ENCODE measurements around the gene SHCBP1L. TPM values are rescaled to one million over a fixed set of nuclear protein-coding genes. Genes with fewer than 3 reads are reported as not detected.

SHCBP1L gene
- total RNA-seq, 1 experiment from 2014 or later: not detected

DNA sequence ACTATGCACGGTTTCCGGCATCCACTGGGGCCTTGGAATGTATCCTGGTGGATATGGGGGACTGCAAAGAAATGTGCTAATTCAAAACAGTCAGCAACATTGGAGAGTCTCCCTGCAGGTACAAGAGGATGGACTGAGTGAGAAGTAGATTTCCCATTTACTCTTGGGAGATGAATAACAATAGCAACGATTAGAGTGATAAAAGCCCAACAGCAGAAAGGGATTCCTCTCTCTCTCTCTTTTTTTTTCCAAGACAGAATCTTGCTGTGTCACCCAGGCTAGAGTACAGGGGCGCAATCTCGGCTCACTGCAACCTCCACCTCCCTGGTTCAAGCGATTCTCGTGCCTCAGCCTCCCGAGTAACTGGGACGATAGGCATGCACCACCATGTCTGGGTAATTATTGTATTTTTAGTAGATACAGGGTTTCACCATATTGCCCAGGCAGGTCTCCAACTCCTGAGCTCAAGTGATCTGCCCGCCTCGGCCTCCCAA, 5.0 kb upstream of the SHCBP1L start (continued):
- TF ChIP-seq, protein P1, sequence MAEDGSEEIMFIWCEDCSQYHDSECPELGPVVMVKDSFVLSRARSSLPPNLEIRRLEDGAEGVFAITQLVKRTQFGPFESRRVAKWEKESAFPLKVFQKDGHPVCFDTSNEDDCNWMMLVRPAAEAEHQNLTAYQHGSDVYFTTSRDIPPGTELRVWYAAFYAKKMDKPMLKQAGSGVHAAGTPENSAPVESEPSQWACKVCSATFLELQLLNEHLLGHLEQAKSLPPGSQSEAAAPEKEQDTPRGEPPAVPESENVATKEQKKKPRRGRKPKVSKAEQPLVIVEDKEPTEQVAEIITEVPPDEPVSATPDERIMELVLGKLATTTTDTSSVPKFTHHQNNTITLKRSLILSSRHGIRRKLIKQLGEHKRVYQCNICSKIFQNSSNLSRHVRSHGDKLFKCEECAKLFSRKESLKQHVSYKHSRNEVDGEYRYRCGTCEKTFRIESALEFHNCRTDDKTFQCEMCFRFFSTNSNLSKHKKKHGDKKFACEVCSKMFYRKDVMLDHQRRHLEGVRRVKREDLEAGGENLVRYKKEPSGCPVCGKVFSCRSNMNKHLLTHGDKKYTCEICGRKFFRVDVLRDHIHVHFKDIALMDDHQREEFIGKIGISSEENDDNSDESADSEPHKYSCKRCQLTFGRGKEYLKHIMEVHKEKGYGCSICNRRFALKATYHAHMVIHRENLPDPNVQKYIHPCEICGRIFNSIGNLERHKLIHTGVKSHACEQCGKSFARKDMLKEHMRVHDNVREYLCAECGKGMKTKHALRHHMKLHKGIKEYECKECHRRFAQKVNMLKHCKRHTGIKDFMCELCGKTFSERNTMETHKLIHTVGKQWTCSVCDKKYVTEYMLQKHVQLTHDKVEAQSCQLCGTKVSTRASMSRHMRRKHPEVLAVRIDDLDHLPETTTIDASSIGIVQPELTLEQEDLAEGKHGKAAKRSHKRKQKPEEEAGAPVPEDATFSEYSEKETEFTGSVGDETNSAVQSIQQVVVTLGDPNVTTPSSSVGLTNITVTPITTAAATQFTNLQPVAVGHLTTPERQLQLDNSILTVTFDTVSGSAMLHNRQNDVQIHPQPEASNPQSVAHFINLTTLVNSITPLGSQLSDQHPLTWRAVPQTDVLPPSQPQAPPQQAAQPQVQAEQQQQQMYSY (CRISPR knock-in tag; IDR thresholded peaks at IDR 0.05): no peak
- TF ChIP-seq, protein P2, sequence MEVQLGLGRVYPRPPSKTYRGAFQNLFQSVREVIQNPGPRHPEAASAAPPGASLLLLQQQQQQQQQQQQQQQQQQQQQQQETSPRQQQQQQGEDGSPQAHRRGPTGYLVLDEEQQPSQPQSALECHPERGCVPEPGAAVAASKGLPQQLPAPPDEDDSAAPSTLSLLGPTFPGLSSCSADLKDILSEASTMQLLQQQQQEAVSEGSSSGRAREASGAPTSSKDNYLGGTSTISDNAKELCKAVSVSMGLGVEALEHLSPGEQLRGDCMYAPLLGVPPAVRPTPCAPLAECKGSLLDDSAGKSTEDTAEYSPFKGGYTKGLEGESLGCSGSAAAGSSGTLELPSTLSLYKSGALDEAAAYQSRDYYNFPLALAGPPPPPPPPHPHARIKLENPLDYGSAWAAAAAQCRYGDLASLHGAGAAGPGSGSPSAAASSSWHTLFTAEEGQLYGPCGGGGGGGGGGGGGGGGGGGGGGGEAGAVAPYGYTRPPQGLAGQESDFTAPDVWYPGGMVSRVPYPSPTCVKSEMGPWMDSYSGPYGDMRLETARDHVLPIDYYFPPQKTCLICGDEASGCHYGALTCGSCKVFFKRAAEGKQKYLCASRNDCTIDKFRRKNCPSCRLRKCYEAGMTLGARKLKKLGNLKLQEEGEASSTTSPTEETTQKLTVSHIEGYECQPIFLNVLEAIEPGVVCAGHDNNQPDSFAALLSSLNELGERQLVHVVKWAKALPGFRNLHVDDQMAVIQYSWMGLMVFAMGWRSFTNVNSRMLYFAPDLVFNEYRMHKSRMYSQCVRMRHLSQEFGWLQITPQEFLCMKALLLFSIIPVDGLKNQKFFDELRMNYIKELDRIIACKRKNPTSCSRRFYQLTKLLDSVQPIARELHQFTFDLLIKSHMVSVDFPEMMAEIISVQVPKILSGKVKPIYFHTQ (CRISPR knock-in tag; IDR thresholded peaks at IDR 0.05): no peak
- TF ChIP-seq, protein P3, sequence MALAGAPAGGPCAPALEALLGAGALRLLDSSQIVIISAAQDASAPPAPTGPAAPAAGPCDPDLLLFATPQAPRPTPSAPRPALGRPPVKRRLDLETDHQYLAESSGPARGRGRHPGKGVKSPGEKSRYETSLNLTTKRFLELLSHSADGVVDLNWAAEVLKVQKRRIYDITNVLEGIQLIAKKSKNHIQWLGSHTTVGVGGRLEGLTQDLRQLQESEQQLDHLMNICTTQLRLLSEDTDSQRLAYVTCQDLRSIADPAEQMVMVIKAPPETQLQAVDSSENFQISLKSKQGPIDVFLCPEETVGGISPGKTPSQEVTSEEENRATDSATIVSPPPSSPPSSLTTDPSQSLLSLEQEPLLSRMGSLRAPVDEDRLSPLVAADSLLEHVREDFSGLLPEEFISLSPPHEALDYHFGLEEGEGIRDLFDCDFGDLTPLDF (CRISPR knock-in tag; IDR thresholded peaks at IDR 0.05): no peak
- no peak for TF ChIP-seq RORB (CRISPR knock-in tag; IDR thresholded peaks at IDR 0.05)
- no peak for TF ChIP-seq CBFB (CRISPR knock-in tag; IDR thresholded peaks at IDR 0.05; ENCODE audit: low read depth)
- no peak for TF ChIP-seq NR3C1 (CRISPR knock-in tag; conservative IDR thresholded peaks at IDR 0.05; ENCODE audit: low read depth)
- TF ChIP-seq, protein P4, sequence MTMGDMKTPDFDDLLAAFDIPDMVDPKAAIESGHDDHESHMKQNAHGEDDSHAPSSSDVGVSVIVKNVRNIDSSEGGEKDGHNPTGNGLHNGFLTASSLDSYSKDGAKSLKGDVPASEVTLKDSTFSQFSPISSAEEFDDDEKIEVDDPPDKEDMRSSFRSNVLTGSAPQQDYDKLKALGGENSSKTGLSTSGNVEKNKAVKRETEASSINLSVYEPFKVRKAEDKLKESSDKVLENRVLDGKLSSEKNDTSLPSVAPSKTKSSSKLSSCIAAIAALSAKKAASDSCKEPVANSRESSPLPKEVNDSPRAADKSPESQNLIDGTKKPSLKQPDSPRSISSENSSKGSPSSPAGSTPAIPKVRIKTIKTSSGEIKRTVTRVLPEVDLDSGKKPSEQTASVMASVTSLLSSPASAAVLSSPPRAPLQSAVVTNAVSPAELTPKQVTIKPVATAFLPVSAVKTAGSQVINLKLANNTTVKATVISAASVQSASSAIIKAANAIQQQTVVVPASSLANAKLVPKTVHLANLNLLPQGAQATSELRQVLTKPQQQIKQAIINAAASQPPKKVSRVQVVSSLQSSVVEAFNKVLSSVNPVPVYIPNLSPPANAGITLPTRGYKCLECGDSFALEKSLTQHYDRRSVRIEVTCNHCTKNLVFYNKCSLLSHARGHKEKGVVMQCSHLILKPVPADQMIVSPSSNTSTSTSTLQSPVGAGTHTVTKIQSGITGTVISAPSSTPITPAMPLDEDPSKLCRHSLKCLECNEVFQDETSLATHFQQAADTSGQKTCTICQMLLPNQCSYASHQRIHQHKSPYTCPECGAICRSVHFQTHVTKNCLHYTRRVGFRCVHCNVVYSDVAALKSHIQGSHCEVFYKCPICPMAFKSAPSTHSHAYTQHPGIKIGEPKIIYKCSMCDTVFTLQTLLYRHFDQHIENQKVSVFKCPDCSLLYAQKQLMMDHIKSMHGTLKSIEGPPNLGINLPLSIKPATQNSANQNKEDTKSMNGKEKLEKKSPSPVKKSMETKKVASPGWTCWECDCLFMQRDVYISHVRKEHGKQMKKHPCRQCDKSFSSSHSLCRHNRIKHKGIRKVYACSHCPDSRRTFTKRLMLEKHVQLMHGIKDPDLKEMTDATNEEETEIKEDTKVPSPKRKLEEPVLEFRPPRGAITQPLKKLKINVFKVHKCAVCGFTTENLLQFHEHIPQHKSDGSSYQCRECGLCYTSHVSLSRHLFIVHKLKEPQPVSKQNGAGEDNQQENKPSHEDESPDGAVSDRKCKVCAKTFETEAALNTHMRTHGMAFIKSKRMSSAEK (CRISPR knock-in tag; IDR thresholded peaks at IDR 0.05; ENCODE audit: borderline replicate concordance): 0 out of 2 replicates have a peak, but pooled peaks have one; percentile 59
- no peak for TF ChIP-seq IRF2 (CRISPR knock-in tag; IDR thresholded peaks at IDR 0.05; ENCODE audit: borderline replicate concordance, low read depth)
- no peak for TF ChIP-seq NFYB (CRISPR knock-in tag; conservative IDR thresholded peaks at IDR 0.05; ENCODE audit: low read depth)
- TF ChIP-seq, protein P5, sequence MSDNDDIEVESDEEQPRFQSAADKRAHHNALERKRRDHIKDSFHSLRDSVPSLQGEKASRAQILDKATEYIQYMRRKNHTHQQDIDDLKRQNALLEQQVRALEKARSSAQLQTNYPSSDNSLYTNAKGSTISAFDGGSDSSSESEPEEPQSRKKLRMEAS (CRISPR knock-in tag; IDR thresholded peaks at IDR 0.05): peak; percentile 31; the same call in 1 of the 2 replicates
- TF ChIP-seq, protein P6, sequence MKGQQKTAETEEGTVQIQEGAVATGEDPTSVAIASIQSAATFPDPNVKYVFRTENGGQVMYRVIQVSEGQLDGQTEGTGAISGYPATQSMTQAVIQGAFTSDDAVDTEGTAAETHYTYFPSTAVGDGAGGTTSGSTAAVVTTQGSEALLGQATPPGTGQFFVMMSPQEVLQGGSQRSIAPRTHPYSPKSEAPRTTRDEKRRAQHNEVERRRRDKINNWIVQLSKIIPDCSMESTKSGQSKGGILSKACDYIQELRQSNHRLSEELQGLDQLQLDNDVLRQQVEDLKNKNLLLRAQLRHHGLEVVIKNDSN (CRISPR knock-in tag; IDR thresholded peaks at IDR 0.05): no peak
- no peak for TF ChIP-seq NFATC4 (CRISPR knock-in tag; IDR thresholded peaks at IDR 0.05)
- no peak for TF ChIP-seq ZNF317 (CRISPR knock-in tag; IDR thresholded peaks at IDR 0.05; ENCODE audit: borderline replicate concordance, low read depth)
- TF ChIP-seq FOXJ3 (CRISPR knock-in tag; IDR thresholded peaks at IDR 0.05; ENCODE audit: borderline replicate concordance): no peak
- peak; percentile 63 for TF ChIP-seq ZNF121 (CRISPR knock-in tag; IDR thresholded peaks at IDR 0.05)
- TF ChIP-seq, protein P7, sequence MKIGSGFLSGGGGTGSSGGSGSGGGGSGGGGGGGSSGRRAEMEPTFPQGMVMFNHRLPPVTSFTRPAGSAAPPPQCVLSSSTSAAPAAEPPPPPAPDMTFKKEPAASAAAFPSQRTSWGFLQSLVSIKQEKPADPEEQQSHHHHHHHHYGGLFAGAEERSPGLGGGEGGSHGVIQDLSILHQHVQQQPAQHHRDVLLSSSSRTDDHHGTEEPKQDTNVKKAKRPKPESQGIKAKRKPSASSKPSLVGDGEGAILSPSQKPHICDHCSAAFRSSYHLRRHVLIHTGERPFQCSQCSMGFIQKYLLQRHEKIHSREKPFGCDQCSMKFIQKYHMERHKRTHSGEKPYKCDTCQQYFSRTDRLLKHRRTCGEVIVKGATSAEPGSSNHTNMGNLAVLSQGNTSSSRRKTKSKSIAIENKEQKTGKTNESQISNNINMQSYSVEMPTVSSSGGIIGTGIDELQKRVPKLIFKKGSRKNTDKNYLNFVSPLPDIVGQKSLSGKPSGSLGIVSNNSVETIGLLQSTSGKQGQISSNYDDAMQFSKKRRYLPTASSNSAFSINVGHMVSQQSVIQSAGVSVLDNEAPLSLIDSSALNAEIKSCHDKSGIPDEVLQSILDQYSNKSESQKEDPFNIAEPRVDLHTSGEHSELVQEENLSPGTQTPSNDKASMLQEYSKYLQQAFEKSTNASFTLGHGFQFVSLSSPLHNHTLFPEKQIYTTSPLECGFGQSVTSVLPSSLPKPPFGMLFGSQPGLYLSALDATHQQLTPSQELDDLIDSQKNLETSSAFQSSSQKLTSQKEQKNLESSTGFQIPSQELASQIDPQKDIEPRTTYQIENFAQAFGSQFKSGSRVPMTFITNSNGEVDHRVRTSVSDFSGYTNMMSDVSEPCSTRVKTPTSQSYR (CRISPR knock-in tag; IDR thresholded peaks at IDR 0.05): no peak
- 0 out of 2 replicates have a peak, but pooled peaks have one; percentile 36 for TF ChIP-seq GTF2I (CRISPR knock-in tag; conservative IDR thresholded peaks at IDR 0.05)
- TF ChIP-seq, protein P8, sequence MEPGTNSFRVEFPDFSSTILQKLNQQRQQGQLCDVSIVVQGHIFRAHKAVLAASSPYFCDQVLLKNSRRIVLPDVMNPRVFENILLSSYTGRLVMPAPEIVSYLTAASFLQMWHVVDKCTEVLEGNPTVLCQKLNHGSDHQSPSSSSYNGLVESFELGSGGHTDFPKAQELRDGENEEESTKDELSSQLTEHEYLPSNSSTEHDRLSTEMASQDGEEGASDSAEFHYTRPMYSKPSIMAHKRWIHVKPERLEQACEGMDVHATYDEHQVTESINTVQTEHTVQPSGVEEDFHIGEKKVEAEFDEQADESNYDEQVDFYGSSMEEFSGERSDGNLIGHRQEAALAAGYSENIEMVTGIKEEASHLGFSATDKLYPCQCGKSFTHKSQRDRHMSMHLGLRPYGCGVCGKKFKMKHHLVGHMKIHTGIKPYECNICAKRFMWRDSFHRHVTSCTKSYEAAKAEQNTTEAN (CRISPR knock-in tag; IDR thresholded peaks at IDR 0.05): no peak
- no peak for TF ChIP-seq NR1H2 (CRISPR knock-in tag; IDR thresholded peaks at IDR 0.05)
- TF ChIP-seq ZNF263 (CRISPR knock-in tag; IDR thresholded peaks at IDR 0.05; ENCODE audit: low read depth): no peak
- no peak for TF ChIP-seq FOXP1 (CRISPR knock-in tag; IDR thresholded peaks at IDR 0.05; ENCODE audit: borderline replicate concordance)
